Testis (tissue), 3 donors: ENCODE measurements around the gene MBP. TPM values are rescaled to one million over a fixed set of nuclear protein-coding genes. Genes with fewer than 3 reads are reported as not detected.

ENCODE experiments used
- DNase-seq: peaks from one replicate; pipeline ENCODE4 v3.0.0-alpha.2; 2019
- H3K27ac ChIP-seq, 2 donors: fragments of 200-600 bp; sonication (generic); one replicate each; pipeline ENCODE4 v1.5.1; 2019
- H3K27me3 ChIP-seq: fragments of 200-600 bp; sonication (generic); one replicate; pipeline ENCODE4 v1.5.1; 2019
- H3K36me3 ChIP-seq: fragments of 200-600 bp; sonication (generic); one replicate; pipeline ENCODE4 v1.5.1; 2017; ENCODE audit warnings: low read depth; ENCODE audit errors: missing control alignments
- H3K4me1 ChIP-seq: fragments of 200-600 bp; sonication (generic); one replicate; pipeline ENCODE4 v1.5.1; 2019
- H3K4me3 ChIP-seq, 2 donors: fragments of 200-600 bp; sonication (generic); one replicate each; pipeline ENCODE4 v1.5.1; 2017 to 2019
- H3K9me3 ChIP-seq: fragments of 200-600 bp; sonication (generic); one replicate; pipeline ENCODE4 v1.5.1; 2017
- POLR2A ChIP-seq: fragments of 450-650 bp; IDR thresholded peaks from one replicate; pipeline ENCODE4 v1.6.1; 2017; ENCODE audit warnings: antibody characterized with exemption, mild to moderate bottlenecking, moderate library complexity
- WGBS, 2 donors: methylation state at CpG; one replicate each; pipeline ENCODE4 v1.1.5; 2018; 5-methylcytosine and 5-hydroxymethylcytosine counted together
- intact Hi-C: fragments of 100-400 bp; cut with DNase I; formaldehyde crosslinking; loops from one replicate; pipeline ENCODE4 v1.15.1; 2023; ENCODE audit warnings: low total_unique reads
- polyA plus RNA-seq: library from polyadenylated mRNA; stranded (reverse); fragments of 350-450 nt; fragmentation: Illumina TruSeq; extraction: RNeasy Lipid Tissue Mini Kit (QIAGEN cat#74804); gene quantifications from one replicate; pipeline ENCODE4 v1.2.3, GENCODE V29; 2014; ENCODE audit warnings: low read depth, low replicate concordance; ENCODE audit not compliant: insufficient read depth
- total RNA-seq, 2 donors: library from RNA; depleted of rRNA; stranded (reverse); fragments of >200 nt; gene quantifications; one replicate each; pipeline ENCODE4 v1.2.3, GENCODE V29; 2016
- TF ChIP-seq, protein P1 (sequence below), 3 experiments: fragments of 450-650 bp in 2 of 3; fragments of 200-600 bp in 1 of 3; sonication (generic) in 1 of 3; IDR thresholded peaks; one replicate each; pipeline ENCODE4 v1.5.1; 2016 to 2019; ENCODE audit warnings: antibody characterized with exemption in 3 of 3, mild to moderate bottlenecking in 2 of 3, moderate library complexity in 1 of 3

The MBP gene
- total and polyA plus RNA-seq, 3 donors from 2014 or later = 15.4 to 20.3 (median 16.7) TPM

DNA sequence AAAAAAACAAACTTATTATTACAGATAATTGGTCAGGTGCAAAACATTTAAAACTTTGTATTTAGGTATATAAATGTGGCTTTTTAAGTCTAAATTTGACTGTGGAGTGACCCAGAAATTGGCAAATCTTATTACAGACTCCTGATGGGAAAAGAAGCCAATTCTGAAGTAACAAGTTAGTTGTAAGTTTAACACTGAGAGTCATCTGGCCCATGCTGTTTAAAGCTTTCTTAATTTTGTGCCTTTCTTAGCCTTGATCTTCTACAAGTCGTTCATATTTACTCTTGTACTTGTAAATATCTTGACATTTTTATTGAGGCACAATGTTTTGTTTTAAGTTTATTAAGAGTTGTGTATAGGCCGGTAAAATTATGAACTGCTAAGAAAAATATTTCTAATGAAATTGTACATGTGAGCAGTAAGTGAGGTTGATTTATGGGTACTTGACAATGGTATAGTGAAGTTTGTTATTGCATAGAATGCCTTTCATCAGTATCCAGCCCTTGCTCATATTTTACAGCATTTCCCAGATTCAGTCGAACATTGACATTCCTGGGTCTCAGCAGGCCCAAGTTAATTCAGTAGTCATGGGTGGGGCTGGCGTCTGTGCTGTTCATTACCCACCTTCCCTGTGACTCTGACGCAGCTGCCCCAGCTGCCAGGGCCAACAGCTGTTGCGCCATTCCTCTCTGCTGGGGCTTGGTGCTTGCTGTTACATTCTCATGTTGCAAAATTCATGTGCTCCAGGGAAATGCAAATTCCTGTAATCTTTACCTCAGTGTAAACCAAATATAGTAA is 188.8 kb downstream of the MBP start:
- H3K27me3 ChIP-seq = no peaks in the 10 kb centered on the region
- no peaks in the 10 kb centered on the region for H3K4me1 ChIP-seq
- H3K4me3 ChIP-seq = no peak overlapping the region
- no peak overlapping the region for H3K27ac ChIP-seq
- intact Hi-C loops = no loop called here
- no peaks in the 10 kb centered on the region for H3K9me3 ChIP-seq
- WGBS, 2 donors = 82 to 88% methylated on average over 6 of the region's 6 CpGs
- no peak for DNase-seq
- TF ChIP-seq POLR2A = no peak
- TF ChIP-seq, protein P1, sequence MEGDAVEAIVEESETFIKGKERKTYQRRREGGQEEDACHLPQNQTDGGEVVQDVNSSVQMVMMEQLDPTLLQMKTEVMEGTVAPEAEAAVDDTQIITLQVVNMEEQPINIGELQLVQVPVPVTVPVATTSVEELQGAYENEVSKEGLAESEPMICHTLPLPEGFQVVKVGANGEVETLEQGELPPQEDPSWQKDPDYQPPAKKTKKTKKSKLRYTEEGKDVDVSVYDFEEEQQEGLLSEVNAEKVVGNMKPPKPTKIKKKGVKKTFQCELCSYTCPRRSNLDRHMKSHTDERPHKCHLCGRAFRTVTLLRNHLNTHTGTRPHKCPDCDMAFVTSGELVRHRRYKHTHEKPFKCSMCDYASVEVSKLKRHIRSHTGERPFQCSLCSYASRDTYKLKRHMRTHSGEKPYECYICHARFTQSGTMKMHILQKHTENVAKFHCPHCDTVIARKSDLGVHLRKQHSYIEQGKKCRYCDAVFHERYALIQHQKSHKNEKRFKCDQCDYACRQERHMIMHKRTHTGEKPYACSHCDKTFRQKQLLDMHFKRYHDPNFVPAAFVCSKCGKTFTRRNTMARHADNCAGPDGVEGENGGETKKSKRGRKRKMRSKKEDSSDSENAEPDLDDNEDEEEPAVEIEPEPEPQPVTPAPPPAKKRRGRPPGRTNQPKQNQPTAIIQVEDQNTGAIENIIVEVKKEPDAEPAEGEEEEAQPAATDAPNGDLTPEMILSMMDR (IDR thresholded peaks at IDR 0.05) = no peak
- H3K36me3 ChIP-seq = no peaks in the 10 kb centered on the region

DNA sequence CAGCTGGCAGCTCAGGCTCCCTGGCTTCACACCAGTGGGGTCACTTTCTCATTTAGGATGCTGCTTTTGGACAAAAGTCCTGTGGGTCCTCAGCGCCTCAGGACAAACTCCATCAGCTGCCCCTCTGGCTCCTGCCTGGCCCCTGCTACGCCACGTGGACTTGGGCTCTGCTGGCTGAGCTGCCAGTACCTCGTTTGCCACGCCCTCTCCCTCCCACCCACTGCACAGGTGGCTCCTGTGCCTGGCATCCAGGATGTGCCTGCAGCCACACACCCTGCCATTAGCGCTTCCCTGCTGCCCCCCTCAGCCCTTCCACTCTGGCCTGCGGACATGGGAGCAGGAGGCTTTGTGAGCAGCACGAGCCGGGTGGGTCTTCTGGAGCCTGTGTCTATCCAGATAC is 191.3 kb downstream of the MBP start:
- no peak overlapping the region for H3K27ac ChIP-seq
- H3K4me1 ChIP-seq = no peaks in the 10 kb centered on the region
- 94 to 95% methylated on average over 9 of the region's 9 CpGs for WGBS, 2 donors
- DNase-seq = no peak
- intact Hi-C loops = no loop called here
- TF ChIP-seq, protein P1 (IDR thresholded peaks at IDR 0.05) = no peak
- no peak for TF ChIP-seq POLR2A
- H3K36me3 ChIP-seq = no peaks in the 10 kb centered on the region
- H3K27me3 ChIP-seq = no peaks in the 10 kb centered on the region
- H3K4me3 ChIP-seq = no peak overlapping the region
- no peaks in the 10 kb centered on the region for H3K9me3 ChIP-seq

DNA sequence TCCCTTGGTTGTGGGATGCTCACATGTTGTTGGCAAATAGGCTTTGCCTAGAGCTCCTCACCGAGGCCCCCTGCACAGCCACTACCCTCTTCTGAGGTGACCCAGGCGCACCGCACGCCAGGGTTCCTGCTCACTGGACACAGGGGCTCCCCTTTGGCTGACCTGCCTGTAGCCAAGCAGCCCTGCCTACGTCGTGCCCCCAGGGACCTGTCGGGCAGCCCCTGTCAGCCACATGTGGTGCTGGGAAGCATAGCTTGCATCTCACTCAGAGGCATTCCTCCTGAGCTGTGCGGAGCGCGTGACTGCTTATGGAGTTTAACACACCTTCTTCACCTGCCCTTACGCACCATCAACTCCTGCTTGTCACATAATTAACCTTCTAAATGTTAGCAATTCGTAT is 194.0 kb downstream of the MBP start:
- Histone ChIP-seq H3K27me3 (no peaks in the 10 kb centered on the region), H3K4me3 (no peak overlapping the region), H3K9me3 (no peaks in the 10 kb centered on the region), H3K27ac (no peak overlapping the region), H3K4me1 (no peaks in the 10 kb centered on the region), H3K36me3 (no peaks in the 10 kb centered on the region)
- WGBS, 2 donors = 94 to 96% methylated on average over 12 of the region's 12 CpGs
- DNase-seq = no peak
- no peak for TF ChIP-seq POLR2A
- intact Hi-C loops = no loop called here

DNA sequence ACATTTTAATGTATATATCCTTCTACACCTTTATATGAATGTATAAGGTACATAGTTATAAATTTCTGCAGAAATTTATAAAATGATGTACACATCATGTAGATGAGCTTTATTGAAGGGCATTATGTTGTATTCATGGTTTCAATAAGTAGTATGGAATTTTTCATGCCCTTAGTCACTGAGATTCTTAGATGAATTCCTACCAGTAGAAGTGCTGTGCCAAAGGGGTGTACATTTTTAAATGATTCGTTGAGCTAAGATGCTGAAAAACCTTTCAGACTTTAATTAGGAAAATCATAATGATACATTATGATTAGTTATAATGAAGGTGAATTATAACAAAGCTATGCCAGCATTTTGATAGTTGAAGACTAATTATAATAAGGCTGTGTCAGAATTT is 195.0 kb downstream of the MBP start:
- 90 to 93% methylated on average over 1 of the region's 1 CpG for WGBS, 2 donors
- intact Hi-C loops = no loop called here
- no peak overlapping the region for H3K27ac ChIP-seq
- no peak overlapping the region for H3K4me3 ChIP-seq
- no peak for DNase-seq
- H3K36me3 ChIP-seq = no peaks in the 10 kb centered on the region
- no peaks in the 10 kb centered on the region for H3K9me3 ChIP-seq
- H3K4me1 ChIP-seq = no peaks in the 10 kb centered on the region
- TF ChIP-seq POLR2A = no peak
- TF ChIP-seq, protein P1 (IDR thresholded peaks at IDR 0.05) = no peak
- H3K27me3 ChIP-seq = no peaks in the 10 kb centered on the region

DNA sequence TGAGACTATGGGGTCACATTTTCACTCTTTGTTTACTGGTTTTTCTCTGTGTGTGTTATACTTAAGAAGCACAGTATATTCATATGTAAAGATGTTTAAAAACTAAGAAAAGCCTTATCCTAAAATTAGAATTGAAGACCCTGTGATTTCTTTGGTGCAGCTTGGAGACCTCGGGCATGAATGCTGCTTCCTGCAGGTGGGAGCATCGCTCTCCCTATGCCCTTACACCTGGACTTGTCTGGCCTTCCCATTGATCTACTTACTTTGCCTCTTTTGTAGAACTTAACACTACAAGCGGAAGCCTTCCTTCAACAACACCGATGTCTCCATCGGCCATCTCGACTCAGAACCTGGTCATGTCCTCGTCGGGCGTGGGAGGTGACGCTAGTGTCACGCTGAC is 195.7 kb downstream of the MBP start:
- Histone ChIP-seq H3K4me1 (no peaks in the 10 kb centered on the region), H3K27me3 (no peaks in the 10 kb centered on the region), H3K36me3 (no peaks in the 10 kb centered on the region), H3K4me3 (no peak overlapping the region), H3K9me3 (no peaks in the 10 kb centered on the region), H3K27ac (no peak overlapping the region)
- intact Hi-C loops = no loop called here
- 94 to 95% methylated on average over 11 of the region's 11 CpGs for WGBS, 2 donors
- TF ChIP-seq, protein P1 (IDR thresholded peaks at IDR 0.05) = no peak
- no peak for DNase-seq
